Measurements from ENCODE around the gene MMAB.

- no peak for TF ChIP-seq POLR2A (IDR thresholded peaks at IDR 0.05)
- TF ChIP-seq CTCF (IDR thresholded peaks at IDR 0.05) = no peak
Measured at GRCh38 chr12:109579639-109580038, 6.3 kb upstream of the MMAB start.
